MCF 10A (cell line): ENCODE data around the gene NEO1. TPM values are rescaled to one million over a fixed set of nuclear protein-coding genes. Genes with fewer than 3 reads are reported as not detected.

Experiments
- BruUV-seq: library from RNA; stranded (reverse); fragments of 400-500 nt; replicated peaks from 2 replicates; lab custom pipeline; 2021; lab: Mats Ljungman, UMichigan
- CTCF ChIA-PET: fragments of 300-600 bp; sonication (Branson Sonifier 250); formaldehyde crosslinking; extraction: SDS; loops from one replicate; lab custom pipeline; 2021; ENCODE audit warnings: antibody characterized with exemption, inconsistent platforms; lab: Yijun Ruan, JAX
- POLR2A ChIA-PET: fragments of 300-600, 350-650 bp; sonication (Branson Sonifier 250); formaldehyde crosslinking; extraction: SDS; loops from one replicate; lab custom pipeline; 2020; ENCODE audit warnings: antibody characterized with exemption, inconsistent platforms; lab: Yijun Ruan, JAX
- DNase-seq: peaks from one replicate; pipeline ENCODE4 v3.0.0-alpha.2; 2018; ENCODE audit not compliant: unreplicated experiment
- H3K27ac Mint-ChIP-seq: one replicate; pipeline ENCODE4 v1.8.0; 2022; ENCODE audit warnings: mild to moderate bottlenecking, low read depth, mixed read lengths; ENCODE audit not compliant: unreplicated experiment
- H3K27me3 Mint-ChIP-seq: one replicate; pipeline ENCODE4 v1.8.0; 2022; ENCODE audit warnings: mixed read lengths; ENCODE audit not compliant: insufficient read depth, unreplicated experiment
- H3K36me3 Mint-ChIP-seq: one replicate; pipeline ENCODE4 v1.8.0; 2022; ENCODE audit warnings: mild to moderate bottlenecking, moderate library complexity, mixed read lengths; ENCODE audit not compliant: insufficient read depth, unreplicated experiment
- H3K4me1 Mint-ChIP-seq: one replicate; pipeline ENCODE4 v1.8.0; 2022; ENCODE audit warnings: mixed read lengths; ENCODE audit not compliant: insufficient read depth, unreplicated experiment
- H3K4me3 Mint-ChIP-seq: one replicate; pipeline ENCODE4 v1.8.0; 2022; ENCODE audit warnings: mild to moderate bottlenecking, moderate library complexity, mixed read lengths; ENCODE audit not compliant: unreplicated experiment
- H3K9me3 Mint-ChIP-seq: one replicate; pipeline ENCODE4 v1.8.0; 2022; ENCODE audit warnings: mixed read lengths; ENCODE audit not compliant: unreplicated experiment
- intact Hi-C: fragments of 100-400 bp; cut with micrococcal nuclease; formaldehyde crosslinking; loops from 2 replicates; pipeline ENCODE4 v1.14.1; 2022
- total RNA-seq: library from RNA; stranded (reverse); gene quantifications from 2 replicates; pipeline ENCODE4 v1.2.3, GENCODE V29; 2022
- TF ChIP-seq, protein P1 (sequence below): fragments of 200-600 bp; IDR thresholded peaks from one replicate; pipeline ENCODE4 v1.8.0; 2022; ENCODE audit warnings: antibody characterized with exemption, mild to moderate bottlenecking; ENCODE audit not compliant: unreplicated experiment

NEO1 gene
- total RNA-seq, 1 experiment from 2014 or later = 13.2 TPM

DNA sequence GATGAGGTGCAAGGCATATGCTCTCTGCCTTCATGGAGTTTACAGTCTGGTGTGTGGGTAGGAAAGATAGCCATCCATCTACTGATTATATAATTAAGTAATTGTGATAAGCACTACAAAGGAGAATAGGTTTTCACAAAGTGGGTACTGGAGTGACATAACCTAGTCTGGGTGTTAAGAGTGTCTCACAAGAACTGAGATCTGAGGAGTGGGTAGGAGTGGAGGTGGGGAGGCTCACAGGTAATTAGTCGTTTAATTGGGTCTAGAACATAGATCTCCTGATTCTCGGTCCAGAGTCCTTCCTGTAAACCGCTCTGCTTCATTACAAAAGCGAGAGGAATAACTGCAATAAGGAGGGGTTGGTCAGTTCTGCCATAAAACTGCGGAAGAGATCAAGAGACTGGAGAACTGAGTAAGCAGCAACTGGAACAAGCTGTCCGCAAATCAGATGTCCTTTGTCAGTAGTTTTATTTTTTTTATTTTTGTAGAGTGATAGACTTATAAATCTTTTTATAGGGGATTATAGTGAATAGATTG is 2.2 kb downstream of the NEO1 start:
- POLR2A ChIA-PET = interaction anchor here (0.6 to 1.8 kb wide), 3 partner anchors 9 to 135 kb away, joined by 4 to 5 read pairs (median 4); no protein-coding TSS in a partner anchor
- TF ChIP-seq, protein P1, sequence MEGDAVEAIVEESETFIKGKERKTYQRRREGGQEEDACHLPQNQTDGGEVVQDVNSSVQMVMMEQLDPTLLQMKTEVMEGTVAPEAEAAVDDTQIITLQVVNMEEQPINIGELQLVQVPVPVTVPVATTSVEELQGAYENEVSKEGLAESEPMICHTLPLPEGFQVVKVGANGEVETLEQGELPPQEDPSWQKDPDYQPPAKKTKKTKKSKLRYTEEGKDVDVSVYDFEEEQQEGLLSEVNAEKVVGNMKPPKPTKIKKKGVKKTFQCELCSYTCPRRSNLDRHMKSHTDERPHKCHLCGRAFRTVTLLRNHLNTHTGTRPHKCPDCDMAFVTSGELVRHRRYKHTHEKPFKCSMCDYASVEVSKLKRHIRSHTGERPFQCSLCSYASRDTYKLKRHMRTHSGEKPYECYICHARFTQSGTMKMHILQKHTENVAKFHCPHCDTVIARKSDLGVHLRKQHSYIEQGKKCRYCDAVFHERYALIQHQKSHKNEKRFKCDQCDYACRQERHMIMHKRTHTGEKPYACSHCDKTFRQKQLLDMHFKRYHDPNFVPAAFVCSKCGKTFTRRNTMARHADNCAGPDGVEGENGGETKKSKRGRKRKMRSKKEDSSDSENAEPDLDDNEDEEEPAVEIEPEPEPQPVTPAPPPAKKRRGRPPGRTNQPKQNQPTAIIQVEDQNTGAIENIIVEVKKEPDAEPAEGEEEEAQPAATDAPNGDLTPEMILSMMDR = no peak
- BruUV-seq = TSS peak; percentile 24
- CTCF ChIA-PET = interaction anchor here (0.6 to 2.5 kb wide), 5 partner anchors 22 to 333 kb away, joined by 3 to 11 read pairs (median 3); no protein-coding TSS in a partner anchor
- intact Hi-C loops = loop anchor here (5.0 kb wide), 1 partner anchor 217 kb away; no protein-coding TSS in a partner anchor
- Mint-ChIP-seq H3K4me3 (no peak overlapping the region), H3K36me3 (no peaks in the 10 kb centered on the region), H3K27ac (no peak overlapping the region), H3K9me3 (no peaks in the 10 kb centered on the region), H3K4me1 (peaks cover 7% of the 10 kb centered on the region), H3K27me3 (peaks cover under 1% of the 10 kb centered on the region)
- DNase-seq = no peak

- peaks cover 7% of the 10 kb centered on the region for H3K4me1 Mint-ChIP-seq
- H3K27me3 Mint-ChIP-seq = no peaks in the 10 kb centered on the region
- H3K27ac Mint-ChIP-seq = no peak overlapping the region
- intact Hi-C loops = no loop called here
- TF ChIP-seq, protein P1 = no peak
- H3K9me3 Mint-ChIP-seq = no peaks in the 10 kb centered on the region
- ChIA-PET CTCF (no interaction called here), POLR2A (interaction anchor here (1.8 kb wide), 1 partner anchor 9 kb away, joined by 4 read pairs; no protein-coding TSS in a partner anchor)
- BruUV-seq = no TSS peak
- no peak overlapping the region for H3K4me3 Mint-ChIP-seq
- no peak for DNase-seq
- H3K36me3 Mint-ChIP-seq = no peaks in the 10 kb centered on the region
Observed at GRCh38 chr15:73056460-73056859, 4.2 kb downstream of the NEO1 start.

DNA sequence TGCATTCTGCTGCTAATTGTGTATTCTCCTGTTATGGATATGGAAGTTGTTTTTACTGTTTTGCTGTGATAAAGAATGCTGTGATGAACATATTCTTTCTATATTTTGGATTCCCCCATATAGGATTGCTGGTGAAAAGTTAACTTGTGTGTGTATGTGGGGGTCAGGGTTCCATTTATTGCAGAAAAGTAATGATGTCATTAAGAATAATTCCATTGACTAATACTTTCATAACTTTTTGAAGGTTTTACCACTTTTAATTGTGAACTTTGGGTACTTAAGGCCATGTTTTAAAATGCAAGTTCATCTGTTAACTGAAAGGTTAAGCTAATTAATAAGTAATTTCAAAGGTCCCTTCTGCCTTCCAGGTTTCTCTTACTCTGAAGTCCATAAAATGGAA is 6.2 kb downstream of the NEO1 start:
- peaks cover under 1% of the 10 kb centered on the region for H3K4me1 Mint-ChIP-seq
- peaks cover 5% of the 10 kb centered on the region for H3K36me3 Mint-ChIP-seq
- ChIA-PET POLR2A (interaction anchor here (0.7 kb wide), 1 partner anchor 183 kb away, joined by 3 read pairs; no protein-coding TSS in a partner anchor), CTCF (no interaction called here)
- TF ChIP-seq, protein P1 = no peak
- H3K27ac Mint-ChIP-seq = no peak overlapping the region
- no peak overlapping the region for H3K4me3 Mint-ChIP-seq
- DNase-seq = no peak
- intact Hi-C loops = no loop called here
- H3K9me3 Mint-ChIP-seq = no peaks in the 10 kb centered on the region
- no TSS peak for BruUV-seq
- H3K27me3 Mint-ChIP-seq = peaks cover 7% of the 10 kb centered on the region

- Mint-ChIP-seq H3K4me3 (no peak overlapping the region), H3K9me3 (no peaks in the 10 kb centered on the region), H3K27me3 (peaks cover 22% of the 10 kb centered on the region), H3K36me3 (peaks cover 7% of the 10 kb centered on the region), H3K4me1 (peaks cover 5% of the 10 kb centered on the region), H3K27ac (no peak overlapping the region)
- POLR2A ChIA-PET = interaction anchor here (1.3 kb wide), 1 partner anchor 10 kb away, joined by 4 read pairs; no protein-coding TSS in a partner anchor
- TF ChIP-seq, protein P1 = no peak
- intact Hi-C loops = no loop called here
- no peak for DNase-seq
- BruUV-seq = no TSS peak
- CTCF ChIA-PET = no interaction called here
Observed at GRCh38 chr15:73065114-73065513, 12.9 kb downstream of the NEO1 start.
